GM19099 (cell line): ENCODE measurements around the gene FRMD8.
A peak's percentile ranks its signal among the peaks of the same experiment; 100 is the strongest.

Experiments used
- POLR2A ChIP-seq: IDR thresholded peaks from 3 replicates; pipeline ENCODE4 v1.6.1; 2011; ENCODE audit warnings: low read depth; ENCODE audit not compliant: insufficient read length; ENCODE audit errors: extremely low read depth

Gene FRMD8

GRCh38 chr11:65412271-65413076, 26.0 kb downstream of the FRMD8 start:
- TF ChIP-seq POLR2A: no peak

DNA sequence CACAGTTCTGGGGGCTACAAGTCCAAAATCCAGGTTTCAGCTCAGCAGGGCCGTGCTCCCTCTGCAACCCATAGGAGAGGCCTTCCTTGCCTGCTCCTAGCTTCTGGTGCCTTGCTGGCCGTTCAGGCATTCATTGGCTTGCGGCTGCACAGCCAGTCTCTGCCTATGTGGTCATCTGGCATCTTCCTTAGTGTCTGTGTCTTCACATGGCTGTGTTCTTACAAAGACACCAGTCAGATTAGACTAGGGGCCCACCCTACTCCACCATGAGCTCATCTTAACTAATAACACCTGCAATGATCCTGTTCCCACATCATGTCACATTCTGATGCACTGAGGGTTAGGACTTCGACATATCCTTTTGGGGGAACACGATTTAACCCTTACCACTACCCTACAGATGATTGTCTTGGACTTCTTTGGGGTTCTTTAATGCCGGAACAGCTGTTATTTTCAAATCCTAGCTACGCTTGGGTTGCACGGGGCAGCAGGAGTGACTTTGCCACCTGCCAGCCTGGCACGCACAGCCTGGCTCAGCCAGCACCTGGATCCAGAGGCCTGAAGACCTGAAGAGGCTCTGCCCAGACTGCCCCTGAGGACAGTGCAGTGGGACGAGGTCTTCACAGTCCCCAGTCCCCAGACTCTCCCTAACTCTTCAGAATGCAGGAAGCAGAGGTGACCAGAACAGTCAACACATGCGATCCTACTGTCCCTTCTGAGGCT, 28.5 kb downstream of the FRMD8 start:
- no peak for TF ChIP-seq POLR2A

GRCh38 chr11:65415499-65416340, 29.3 kb downstream of the FRMD8 start:
- no peak for TF ChIP-seq POLR2A

DNA sequence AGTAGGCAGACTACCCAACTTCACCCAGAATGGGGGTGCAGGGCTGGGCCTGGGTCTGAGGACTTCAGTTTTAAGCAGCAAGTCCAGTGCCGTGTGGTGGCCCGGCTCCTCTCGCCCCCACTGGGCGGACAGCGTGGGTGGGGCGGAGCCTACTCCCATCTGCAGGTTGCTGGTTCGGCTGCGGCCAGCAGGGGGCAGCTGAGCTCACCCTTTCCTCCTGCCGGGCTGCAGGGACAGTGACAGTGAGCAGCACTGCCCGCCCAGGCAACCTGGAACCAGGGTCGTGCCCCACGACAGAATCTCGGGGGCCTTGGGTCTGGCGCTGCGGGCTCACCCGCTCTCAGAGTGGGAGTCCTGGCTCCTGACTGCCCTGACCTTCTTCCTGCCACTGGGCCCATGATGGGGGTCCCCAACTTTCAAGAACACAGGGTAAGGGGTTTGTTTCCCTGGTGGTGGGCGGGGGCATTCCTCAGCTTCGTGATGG, 29.9 kb downstream of the FRMD8 start:
- peak; percentile 42 for TF ChIP-seq POLR2A

DNA sequence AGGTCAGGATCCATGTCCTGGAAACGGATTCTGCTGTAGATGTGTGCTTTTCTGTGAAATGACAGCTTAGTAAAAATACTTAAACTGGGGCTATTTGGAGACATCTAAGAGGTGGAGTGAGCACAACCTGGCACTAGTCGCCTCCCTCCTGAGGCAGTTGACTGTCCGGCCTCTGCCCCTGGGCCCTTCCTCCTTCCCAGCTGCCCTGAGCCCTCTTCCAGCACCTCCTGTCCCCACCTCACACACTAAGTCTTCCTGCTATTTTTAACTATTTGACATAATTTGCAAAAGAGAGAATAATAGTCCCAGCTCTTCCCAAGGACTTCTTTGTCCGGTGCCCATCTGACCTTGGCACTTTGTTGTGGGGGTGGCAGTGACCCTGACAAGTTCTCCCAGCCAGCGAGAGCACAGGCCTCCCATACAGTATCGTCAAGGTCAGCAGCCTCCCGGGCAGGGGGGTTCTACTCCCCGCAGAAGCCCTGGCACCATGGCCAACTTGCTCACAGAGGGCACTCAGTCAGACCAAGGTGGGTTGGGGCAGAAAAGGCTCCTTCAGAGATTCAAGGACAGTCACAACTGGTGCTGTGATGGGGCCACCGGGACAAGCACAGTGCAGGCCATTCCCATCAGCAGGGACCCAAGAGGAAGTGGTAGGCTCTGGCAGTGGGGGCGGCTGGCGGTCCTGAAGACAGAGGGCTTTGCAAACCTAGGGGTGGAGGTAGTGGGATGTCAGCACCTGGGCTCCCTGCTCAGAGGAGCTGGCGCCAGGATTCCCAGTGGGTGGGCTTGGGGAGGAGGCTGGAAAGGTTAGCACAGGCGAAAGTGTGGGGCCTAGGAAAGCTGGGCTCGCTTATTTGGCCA, 30.6 kb downstream of the FRMD8 start:
- TF ChIP-seq POLR2A: no peak

- peak; percentile 9 for TF ChIP-seq POLR2A
These were observed 31.4 kb downstream of the FRMD8 start for GRCh38 chr11:65417702-65418430.

GRCh38 chr11:65418431-65418680, 31.9 kb downstream of the FRMD8 start:
- TF ChIP-seq POLR2A: peak; percentile 43

- peak; percentile 84 for TF ChIP-seq POLR2A
These were observed 32.4 kb downstream of the FRMD8 start for GRCh38 chr11:65418681-65419459.

DNA sequence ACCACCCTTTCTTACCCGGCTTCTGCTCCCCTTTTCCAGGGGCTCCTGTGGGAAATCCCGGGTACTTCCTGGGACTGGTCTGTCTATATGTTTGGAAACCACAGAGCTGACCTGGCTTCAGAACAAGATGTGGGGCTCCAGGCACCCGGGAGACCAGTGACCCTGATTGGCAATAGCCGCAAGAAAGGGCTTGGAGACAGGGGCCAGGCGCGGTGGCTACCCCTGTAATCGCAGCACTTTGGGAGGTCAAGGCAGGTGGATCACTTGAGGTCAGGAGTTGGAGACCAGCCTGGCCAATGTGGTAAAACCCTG, 33.0 kb downstream of the FRMD8 start:
- TF ChIP-seq POLR2A: no peak

GRCh38 chr11:65419772-65420481, 33.5 kb downstream of the FRMD8 start:
- peak; percentile 61 for TF ChIP-seq POLR2A

DNA sequence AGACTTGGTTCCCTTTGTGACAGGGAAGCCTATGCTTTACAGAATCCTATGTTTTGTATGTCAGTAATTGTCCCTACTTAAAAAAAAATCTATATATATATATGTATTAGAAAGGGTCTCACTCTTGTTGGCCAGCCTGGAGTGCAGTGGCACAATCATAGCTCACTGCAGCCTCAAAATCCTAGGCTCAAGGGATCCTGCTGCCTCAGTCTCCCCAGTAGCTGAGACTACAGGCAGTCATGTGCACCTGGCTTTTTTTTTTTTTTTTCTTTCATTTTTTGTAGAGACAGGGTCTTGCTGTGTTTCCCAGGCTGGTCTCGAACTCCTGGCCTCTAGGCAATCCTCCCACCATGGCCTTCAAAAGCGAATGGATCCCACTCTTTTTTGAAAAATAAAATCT, 34.1 kb downstream of the FRMD8 start:
- TF ChIP-seq POLR2A: no peak

- TF ChIP-seq POLR2A: peak; percentile 87
These were observed 34.7 kb downstream of the FRMD8 start for GRCh38 chr11:65420979-65421793.
